HG02763 (cell line): ENCODE results near the gene RASGRP4.
"Not testable (repeated sequence)": the region's sequence is repeated elsewhere in the genome, so short reads cannot be mapped to it uniquely, and the experiment has no call there.

Experiments
- ATAC-seq: cut with Tn5 transposase; IDR thresholded peaks from one replicate; pipeline ENCODE4 v1.9.1; 2021; ENCODE audit warnings: mild to moderate bottlenecking, moderate library complexity; ENCODE audit not compliant: unreplicated experiment

Gene RASGRP4

GRCh38 chr19:38375098-38375493 lies 50.9 kb downstream of the RASGRP4 start:
- ATAC-seq = no peak

GRCh38 chr19:38374332-38375097 lies 51.5 kb downstream of the RASGRP4 start, which contains the start of gene PSMD8:
Gene PSMD8, plus strand, starts transcription at chr19:38374571. Its CDS starts 31 bp downstream, at chr19:38374602.
- ATAC-seq = peak; percentile 93

GRCh38 chr19:38373907-38374331 lies 52.1 kb downstream of the RASGRP4 start:
- ATAC-seq = no peak

- ATAC-seq = no peak
Measured at GRCh38 chr19:38371081-38371480, 54.9 kb downstream of the RASGRP4 start.

DNA sequence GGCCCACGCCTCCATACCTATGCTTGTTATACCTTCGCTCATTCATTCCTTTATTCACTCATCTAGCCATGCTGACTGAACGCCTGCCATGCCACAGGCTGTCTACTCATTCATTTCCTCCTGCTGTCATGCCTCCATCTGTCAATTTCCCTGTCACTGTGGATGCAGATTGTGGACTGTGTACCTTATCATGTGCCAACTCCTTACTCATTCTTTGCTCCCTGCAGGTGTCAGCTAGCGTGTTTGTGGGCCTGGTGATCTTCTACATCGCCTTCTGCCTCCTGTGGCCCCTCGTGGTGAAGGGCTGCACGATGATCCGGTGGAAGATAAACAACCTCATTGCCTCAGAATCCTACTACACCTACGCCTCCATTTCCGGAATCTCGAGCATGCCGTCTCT lies 55.7 kb downstream of the RASGRP4 start:
- no peak for ATAC-seq

DNA sequence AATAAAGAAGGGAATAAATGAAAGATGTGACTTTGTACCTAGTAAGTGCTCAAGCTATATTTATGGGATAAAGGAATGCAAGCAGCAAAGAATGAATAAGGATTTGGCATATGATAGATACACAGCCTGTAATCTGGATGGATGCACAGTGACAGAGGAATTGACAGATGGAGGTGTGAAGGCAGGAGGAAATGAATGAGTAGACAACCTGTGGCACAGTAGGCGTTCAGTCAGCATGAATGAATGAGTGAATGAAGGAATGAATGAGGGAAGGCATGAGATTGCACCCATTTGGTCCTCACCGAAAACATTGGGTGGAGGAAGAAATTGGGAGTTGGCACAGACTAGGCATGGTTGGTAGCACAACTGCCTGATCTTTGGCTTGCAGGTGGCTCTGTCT lies 56.4 kb downstream of the RASGRP4 start:
- no peak for ATAC-seq

GRCh38 chr19:38367041-38367440 lies 59.0 kb downstream of the RASGRP4 start:
- ATAC-seq = no peak

- not testable (repeated sequence) for ATAC-seq
Measured at GRCh38 chr19:38362946-38363688, 62.9 kb downstream of the RASGRP4 start.

DNA sequence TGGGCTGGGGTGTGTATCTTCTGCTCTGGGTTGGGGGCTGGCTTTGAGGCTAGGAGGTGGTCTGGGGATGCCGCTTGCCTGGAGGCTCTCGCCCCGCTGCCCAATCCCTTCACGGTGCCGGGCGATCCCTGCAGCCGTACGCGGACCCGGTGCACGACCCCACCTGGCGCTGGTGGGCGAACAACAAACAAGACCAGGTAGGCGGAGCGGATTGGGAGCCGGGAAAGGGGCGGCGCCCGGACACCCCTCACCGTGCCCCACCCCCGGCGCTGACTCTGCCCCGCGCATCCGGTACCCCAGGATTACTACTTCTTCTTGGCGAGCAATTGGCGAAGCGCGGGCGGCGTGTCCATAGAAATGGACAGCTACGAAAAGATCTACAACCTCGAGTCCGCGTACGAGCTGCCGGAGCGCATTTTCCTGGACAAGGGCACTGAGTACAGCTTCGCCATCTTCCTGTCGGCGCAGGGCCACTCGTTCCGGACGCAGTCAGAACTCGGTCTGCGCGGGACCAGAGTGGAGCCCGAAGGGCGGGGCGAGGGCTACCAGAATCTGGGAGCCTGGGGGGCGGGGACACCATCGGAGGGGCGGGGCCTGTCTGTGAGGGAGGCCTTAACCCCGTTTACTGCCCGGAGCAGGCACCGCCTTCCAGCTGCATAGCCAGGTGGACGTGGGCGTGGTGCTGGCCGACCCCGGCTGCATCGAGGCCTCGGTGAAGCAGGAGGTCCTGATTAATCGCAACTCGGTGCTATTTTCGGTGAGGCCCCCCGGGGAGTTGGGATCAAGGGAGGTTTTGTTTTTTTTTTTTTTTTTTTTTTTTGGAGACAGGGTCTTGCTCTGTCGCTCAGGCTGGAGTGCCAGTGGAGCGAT lies 63.7 kb downstream of the RASGRP4 start:
- ATAC-seq = no peak

DNA sequence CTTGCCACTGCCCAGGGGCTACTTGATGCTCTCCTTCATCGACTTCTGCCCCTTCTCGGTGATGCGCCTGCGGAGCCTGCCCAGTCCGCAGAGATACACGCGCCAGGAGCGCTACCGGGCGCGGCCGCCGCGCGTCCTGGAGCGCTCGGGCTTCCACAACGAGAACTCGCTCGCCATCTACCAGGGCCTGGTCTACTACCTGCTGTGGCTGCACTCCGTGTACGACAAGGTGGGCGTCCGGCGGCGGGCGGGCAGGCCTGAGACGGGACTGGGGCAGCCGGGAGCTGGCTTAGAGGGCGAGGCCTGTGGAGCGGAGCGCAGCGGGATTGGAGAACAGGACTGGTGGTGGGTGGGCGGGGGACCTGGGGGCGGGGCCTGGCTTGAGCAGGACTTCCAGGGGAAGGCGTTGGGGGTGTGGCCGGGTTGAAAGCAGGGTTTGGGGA lies 64.4 kb downstream of the RASGRP4 start:
- ATAC-seq = no peak

DNA sequence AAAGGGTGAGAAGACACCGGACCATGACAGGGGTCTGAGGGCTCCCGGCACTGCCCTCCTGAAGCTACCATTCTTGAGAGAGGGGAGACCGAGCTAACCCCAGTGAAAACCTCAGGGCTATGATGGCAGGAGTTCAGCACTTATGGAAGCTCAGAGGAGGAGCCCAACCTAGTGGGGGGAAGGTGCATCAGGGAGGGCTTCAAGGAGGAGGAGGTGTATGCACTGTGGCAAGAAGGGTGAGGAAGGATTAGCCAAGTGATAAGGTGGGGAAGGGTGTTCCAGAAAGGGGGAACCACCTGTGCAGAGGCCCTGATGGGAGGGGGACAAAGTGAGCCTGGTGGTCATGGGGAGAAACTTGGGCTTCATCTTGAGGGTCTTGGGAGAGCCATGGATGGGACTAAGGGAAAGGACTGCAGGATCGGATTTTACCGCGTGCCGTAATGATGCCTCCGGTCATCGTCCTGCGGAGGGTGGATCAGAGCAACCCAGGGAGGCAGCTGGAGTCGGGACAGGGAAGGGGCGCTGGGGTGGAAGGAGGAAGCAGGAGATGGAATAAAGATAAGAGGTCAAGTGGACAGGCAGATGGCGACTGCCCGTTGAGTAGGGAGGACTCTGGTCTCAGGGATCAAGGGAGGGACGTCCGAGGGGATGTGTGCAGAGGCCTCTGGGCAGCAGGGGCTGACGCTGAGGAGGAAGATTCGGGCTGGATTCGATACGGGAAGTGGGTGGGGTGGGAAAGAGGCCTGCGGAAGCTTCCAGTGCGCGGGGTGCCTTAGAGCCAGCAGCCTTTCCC lies 65.0 kb downstream of the RASGRP4 start:
- ATAC-seq = no peak

- ATAC-seq = no peak
Measured at GRCh38 chr19:38360351-38360750, 65.7 kb downstream of the RASGRP4 start.

DNA sequence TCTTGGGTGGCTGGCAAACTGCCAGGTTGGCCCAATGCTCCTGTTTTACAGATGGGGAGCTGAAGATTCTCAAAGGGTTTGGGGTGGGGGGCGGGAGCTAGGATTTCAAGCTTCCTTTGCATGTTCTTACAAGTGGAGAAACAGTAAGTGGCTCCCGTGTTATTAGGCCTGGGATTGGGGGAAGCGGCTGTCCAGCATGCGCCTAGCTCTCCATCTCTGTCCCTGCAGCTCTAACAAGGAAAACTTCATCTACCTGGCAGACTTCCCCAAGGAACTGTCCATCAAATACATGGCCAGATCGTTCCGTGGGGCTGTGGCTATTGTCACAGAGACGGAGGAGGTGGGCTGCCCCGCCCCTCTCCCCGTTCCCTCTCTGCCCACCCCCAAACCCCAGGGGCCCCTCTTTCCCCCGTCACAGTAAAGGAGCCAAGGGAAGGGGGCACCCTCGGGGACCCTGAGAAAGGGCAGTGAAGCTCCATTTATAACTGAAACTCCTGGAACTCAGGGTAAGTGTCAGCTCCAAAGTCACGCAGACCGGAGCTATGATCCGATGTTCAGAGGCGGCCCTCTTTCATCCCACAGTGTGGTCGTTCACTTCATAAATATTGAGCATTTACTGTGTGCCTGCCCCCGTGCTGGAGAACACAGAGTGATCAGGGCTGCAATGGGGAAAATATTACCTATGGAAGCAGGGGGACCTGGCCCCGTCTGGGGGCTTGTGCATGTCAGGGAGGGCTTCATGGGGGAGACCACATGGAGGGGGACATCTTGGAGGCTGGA lies 66.6 kb downstream of the RASGRP4 start:
- no peak for ATAC-seq
